ENCODE measurements around the gene RHEX.
A peak's percentile ranks its signal among the peaks of the same experiment; 100 is the strongest.

Gene RHEX

DNA sequence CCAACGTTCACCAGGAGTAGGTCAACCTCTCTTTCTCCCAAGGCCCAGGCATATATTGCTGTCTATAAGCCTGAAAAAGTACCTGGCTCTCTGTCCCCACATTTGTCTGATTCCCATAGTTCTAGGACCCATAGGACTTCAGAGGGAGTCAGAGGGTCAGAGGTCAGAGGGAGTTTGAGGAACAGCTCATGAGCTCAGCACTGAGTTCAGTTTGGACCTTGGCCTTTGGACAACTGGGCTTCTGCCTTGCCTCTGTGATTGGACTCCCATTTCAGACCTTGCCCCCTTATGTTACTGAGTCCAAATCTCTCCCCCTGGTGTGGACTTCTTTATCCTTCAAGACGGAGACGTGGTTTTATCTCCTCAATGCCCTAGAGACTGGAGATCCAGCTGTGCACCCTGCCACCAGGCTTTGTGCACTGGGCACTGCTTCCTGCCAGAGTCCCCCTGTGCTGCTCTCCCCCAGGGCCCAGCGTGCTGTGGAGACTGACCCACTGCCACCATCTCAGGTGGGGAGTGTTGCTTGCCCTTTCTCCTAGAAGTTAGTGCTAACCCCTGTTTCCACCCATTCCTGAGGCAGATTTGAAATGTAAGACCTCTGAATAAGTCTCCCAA, 32.5 kb upstream of the RHEX start:
- TF ChIP-seq, protein P1, sequence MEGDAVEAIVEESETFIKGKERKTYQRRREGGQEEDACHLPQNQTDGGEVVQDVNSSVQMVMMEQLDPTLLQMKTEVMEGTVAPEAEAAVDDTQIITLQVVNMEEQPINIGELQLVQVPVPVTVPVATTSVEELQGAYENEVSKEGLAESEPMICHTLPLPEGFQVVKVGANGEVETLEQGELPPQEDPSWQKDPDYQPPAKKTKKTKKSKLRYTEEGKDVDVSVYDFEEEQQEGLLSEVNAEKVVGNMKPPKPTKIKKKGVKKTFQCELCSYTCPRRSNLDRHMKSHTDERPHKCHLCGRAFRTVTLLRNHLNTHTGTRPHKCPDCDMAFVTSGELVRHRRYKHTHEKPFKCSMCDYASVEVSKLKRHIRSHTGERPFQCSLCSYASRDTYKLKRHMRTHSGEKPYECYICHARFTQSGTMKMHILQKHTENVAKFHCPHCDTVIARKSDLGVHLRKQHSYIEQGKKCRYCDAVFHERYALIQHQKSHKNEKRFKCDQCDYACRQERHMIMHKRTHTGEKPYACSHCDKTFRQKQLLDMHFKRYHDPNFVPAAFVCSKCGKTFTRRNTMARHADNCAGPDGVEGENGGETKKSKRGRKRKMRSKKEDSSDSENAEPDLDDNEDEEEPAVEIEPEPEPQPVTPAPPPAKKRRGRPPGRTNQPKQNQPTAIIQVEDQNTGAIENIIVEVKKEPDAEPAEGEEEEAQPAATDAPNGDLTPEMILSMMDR (conservative IDR thresholded peaks at IDR 0.05; ENCODE audit: low read depth), result no peak
- POLR2A ChIA-PET (ENCODE audit: low non-redundant PET), result no interaction called here
- DNase-seq (ENCODE audit: low spot score), result no peak
- CTCF ChIA-PET, result interaction anchor here (0.6 to 2.0 kb wide), 2 partner anchors 10 to 40 kb away, joined by 4 to 6 read pairs; no protein-coding TSS in a partner anchor
- H3K27ac ChIP-seq, result peak overlapping the region; percentile 73; the same call in 1 of the 2 replicates

DNA sequence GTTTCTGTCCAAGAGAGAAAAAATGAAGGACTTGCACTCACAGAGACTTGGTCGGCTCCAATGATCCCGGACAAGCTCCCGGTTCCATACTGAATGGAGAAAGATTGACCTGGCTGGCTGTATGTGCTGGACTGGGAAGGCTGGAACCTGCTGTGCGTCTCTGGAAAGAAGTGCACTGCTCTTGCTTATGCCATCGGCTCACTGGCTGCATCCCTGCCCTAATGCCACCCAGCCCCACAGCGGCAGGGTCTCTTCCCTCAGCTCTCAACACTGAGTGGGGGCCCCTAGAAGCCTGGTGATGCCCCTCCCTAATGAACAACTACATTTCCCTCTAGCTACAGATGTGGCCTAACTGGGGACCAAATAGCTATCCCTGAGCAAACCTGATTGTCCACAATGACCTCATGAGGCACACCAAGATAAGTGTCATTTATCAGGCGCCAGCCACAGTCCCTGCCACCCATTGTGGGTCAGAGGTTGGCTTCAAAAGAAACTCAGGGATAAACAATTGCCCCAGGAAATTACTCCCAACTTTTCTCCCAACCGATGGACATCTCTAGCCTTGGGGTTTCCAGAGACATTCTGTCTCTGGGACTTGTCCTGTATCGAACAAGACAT, 31.9 kb upstream of the RHEX start:
- TF ChIP-seq, protein P1 (conservative IDR thresholded peaks at IDR 0.05; ENCODE audit: low read depth), result no peak
- DNase-seq (ENCODE audit: low spot score), result no peak
- CTCF ChIA-PET, result interaction anchor here (0.6 to 2.0 kb wide), 2 partner anchors 10 to 39 kb away, joined by 4 to 6 read pairs; no protein-coding TSS in a partner anchor
- POLR2A ChIA-PET (ENCODE audit: low non-redundant PET), result no interaction called here
- peak overlapping the region; percentile 73; the same call in 1 of the 2 replicates for H3K27ac ChIP-seq

DNA sequence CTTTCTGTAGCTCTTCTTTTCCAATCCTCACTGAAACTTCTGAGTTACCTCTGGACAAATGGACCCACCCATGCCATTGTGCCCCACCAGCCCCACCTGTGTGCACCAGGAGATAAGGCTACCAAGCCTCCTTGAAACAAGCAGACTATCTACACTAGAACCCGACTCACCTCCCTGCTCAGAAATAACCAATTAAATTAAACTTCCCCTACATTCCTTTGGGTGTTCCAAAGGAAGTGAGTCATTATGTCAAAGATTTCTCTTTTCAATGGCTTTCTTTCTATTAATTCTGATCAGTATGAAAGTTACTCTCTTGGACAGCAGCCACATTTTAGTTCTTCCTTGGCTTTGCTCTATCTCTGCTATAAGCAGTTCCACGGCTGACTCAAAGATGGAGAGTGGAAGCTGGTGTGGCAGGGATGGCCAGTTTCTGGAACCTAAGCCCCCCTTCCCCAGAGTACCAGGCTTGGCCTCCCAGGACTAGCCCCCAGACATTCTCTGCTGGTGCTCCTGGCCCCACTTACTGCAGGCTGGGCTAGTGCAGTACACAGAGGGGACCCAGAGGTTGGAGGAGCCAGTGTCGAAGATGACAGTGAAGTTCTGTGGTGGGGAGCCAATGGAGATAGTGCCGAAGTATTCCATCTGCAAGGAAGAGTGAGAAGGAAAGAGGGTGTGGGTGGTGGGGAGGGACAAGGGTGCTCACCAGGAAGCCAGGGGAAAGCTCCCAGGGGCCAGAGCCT, 31.2 kb upstream of the RHEX start:
- ChIA-PET POLR2A (ENCODE audit: low non-redundant PET) (no interaction called here), CTCF (interaction anchor here (2.0 kb wide), 1 partner anchor 9 kb away, joined by 6 read pairs; no protein-coding TSS in a partner anchor)
- peak overlapping the region; percentile 73 for H3K27ac ChIP-seq

DNA sequence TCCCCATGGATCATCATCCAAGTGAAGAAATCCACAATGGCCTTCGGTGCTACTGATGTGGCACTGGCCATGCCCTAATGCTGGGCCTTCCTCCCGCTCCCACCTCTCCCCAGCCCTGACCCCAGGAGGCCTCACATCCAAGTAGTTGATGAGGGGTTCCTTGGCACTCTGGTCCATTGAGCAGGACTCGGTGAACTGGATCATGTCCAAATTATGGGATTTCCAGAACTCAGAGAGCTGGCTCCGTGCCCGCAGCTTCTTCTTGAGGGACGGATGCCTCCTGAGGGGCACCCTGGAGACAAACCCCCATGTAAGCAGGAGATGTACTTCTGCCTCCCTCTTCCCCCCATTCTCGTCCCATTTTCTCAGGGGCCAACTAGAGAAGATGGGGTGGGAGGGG, 30.2 kb upstream of the RHEX start:
- TF ChIP-seq, protein P1 (conservative IDR thresholded peaks at IDR 0.05; ENCODE audit: low read depth), result no peak
- ChIA-PET POLR2A (ENCODE audit: low non-redundant PET) (no interaction called here), CTCF (interaction anchor here (0.6 to 2.0 kb wide), 2 partner anchors 8 to 31 kb away, joined by 3 to 6 read pairs; no protein-coding TSS in a partner anchor)
- H3K27ac ChIP-seq, result peak overlapping the region; percentile 73
- DNase-seq (ENCODE audit: low spot score), result no peak

More for the DNA sequence above, 31.2 kb upstream of the RHEX start:
- DNase-seq (ENCODE audit: low spot score), result peak; percentile 86
- TF ChIP-seq, protein P1 (conservative IDR thresholded peaks at IDR 0.05; ENCODE audit: low read depth), result no peak

DNA sequence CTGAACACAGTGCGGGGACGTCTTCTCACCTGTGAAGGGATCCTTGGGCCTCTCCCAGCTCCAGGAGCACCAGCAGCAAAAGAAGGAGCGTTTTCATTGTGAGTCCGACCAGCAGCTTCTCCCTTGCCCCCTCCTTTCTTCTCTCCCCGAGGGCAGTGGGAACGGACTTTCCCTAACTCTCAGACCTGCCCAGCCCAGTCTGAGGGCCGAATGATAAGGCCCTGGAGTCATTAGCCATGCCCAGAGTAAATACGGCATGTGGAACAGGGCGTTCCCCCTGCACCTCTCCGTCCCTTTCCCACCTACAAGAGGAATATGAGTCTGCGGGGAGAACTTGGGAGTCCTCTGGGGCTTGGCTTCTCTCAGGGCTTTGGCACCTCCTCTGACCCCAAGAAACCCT, 29.3 kb upstream of the RHEX start, which contains the start of gene CTSE:
CTSE (minus strand) TSS at position 201 of the 400 bp plus-strand sequence; CDS start at position 97, 104 bp downstream.
- no peak for DNase-seq (ENCODE audit: low spot score)
- TF ChIP-seq, protein P1 (conservative IDR thresholded peaks at IDR 0.05; ENCODE audit: low read depth), result no peak
- H3K27ac ChIP-seq, result peak within 1 kb of the TSS; percentile 73; the same call in 1 of the 2 replicates
- ChIA-PET POLR2A (ENCODE audit: low non-redundant PET) (no interaction called here), CTCF (interaction anchor here (0.6 to 0.7 kb wide), 2 partner anchors 861 to 983 kb away, joined by 3 to 4 read pairs; no protein-coding TSS in a partner anchor)

- TF ChIP-seq, protein P1 (conservative IDR thresholded peaks at IDR 0.05; ENCODE audit: low read depth), result no peak
- POLR2A ChIA-PET (ENCODE audit: low non-redundant PET), result no interaction called here
- DNase-seq (ENCODE audit: low spot score), result no peak
- CTCF ChIA-PET, result interaction anchor here (2.3 kb wide), 1 partner anchor 48 kb away, joined by 10 read pairs; no protein-coding TSS in a partner anchor
- H3K27ac ChIP-seq, result no peak overlapping the region
Observed at GRCh38 chr1:206025283-206025820, 27.6 kb upstream of the RHEX start.

Data from RWPE1 (cell line).